Islet precursor cell (in vitro differentiated cells): ENCODE results near the gene MOB3B.
A peak's percentile ranks its signal among the peaks of the same experiment; 100 is the strongest.

Experiments used
- DNase-seq: peaks from one replicate; pipeline ENCODE4 v3.0.0-alpha.2; 2018

Gene MOB3B

DNA sequence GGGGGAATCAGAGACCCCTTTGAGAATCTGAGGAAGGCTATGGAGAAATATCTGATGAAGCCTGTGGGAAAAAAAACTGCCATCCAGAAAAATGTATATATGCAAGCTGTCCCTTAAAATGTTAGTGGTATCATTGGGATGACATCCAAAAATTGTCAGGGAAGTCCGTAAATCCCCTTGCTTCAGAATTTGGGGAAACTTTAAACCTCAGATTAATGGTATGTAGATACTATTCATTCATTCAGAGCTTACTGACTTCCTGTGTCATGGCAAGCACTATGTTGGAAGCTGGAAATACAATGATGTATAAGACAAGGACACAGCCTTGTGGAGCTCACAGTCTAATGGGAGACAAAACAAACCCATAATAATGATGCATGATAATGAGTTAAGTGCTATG lies 10.9 kb upstream of the MOB3B start:
- no peak for DNase-seq

DNA sequence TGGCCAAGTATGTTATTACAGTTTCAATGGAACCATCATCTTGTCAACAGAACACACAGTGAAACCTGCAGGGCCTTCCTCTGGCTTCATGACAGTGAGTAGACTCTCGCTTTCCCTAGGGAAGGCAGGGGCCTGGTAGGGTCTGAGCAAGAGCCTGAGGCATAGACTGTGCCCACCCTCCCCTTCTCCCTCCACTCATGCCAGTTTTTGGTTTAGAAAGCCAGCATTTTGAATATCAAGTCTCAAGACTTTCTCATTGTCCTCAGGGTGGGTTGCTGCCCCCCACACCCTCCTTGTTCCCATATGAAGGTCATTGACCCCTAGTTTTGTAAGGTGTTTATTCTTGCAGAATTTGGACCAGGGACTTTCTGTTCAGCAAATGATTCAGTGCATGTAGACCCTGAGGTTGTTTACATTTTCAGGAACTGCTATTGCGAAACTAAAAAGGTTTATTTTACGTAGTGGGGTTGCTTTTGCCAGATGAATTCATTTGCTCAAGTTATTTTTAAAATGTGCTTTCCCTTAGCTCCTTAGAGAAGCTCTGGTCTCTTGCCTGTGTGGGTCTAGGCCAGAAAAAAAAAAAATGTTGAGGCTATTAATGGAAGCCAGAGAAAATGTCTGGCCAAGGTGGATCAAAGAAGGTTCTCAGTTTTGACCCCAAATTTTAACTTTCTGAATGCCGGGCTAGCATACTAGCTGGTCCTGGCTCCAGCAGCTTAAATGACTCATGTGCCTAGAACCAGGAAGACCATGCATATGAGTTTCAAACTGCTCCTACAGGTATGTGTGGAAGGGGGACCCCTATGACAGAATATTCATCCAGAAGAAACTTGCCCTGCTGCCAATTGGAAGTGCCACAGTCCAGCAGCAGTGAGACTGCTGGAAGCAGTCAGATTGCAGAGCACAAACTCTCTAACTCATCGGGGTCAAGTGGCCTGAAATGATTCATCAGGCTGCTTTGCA lies 10.1 kb upstream of the MOB3B start:
- DNase-seq, result no peak

DNA sequence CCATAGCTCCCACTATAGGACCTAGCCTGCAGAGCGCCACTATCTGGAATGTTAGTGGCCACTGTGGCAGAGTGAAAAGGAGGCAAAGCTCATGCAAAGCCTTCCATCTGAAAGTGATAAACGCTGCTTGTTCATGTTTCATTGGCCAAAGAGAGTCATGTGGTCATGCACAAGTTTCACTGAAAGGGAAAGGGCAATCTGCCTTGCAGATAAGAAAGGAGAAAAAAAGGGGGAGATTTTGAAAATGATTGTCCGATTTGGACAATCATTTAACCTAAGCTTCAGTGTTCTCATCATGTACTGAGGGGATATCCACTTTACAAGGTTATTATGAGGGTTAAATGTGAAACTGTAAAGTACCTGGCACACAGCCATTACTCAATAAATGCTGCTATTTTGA lies 9.0 kb upstream of the MOB3B start:
- no peak for DNase-seq

DNA sequence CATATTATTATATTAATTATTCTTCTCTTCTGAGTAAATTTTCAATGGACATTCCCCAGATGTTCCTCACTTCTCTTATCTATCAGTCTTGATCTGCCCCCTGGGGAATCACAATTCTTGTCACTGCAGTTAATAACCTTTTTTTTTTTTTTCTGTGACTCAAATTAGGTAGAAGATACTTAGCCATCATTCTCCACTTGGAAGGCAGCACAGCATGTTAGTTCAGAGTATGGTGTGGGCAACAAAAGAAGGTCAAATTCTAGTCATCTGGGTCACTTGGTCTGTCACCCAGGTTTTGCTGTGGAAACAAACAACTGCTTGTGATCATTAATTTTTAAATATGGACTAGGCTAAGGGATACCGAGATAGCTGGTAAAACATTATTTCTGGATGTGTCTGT lies 8.1 kb upstream of the MOB3B start:
- no peak for DNase-seq

DNA sequence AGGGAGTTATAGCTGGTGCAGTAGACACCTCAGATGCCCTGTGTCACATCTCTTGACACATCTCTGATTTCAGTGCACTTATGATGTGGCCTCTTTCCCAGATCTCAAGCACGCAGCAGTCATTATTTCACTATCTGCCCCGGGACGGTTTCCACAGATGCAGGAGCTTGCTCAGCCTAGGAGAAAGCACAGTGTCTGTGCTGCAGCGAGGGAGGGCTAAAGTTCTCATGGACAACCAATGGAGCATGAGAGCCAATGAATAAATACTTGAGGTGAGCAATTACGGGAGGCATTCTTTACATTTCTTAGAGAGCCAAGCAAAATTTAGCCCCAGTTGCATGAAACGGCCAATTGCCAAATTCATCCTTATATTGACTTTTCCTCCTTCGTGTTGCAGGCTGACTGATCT lies 7.4 kb upstream of the MOB3B start:
- peak; percentile 60 for DNase-seq

DNA sequence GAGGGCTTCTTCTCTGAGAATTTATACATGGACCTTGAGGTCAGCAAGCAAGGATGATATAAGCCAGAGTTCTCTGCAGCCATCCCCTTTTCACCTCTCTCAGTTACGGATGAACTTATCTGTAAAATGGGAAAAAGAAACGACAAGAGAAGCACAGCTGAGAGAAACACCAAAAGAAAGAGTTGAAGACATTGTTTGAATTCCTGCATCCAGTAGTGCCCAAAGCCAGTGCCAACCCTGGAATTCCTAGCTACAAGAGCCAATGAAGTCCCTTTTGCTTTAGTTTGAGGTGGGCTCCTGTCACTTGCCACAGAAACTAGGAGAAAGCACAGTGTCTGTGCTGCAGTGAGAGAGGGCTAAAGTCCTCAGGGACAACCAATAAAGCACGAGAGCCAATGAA lies 6.6 kb upstream of the MOB3B start:
- no peak for DNase-seq

DNA sequence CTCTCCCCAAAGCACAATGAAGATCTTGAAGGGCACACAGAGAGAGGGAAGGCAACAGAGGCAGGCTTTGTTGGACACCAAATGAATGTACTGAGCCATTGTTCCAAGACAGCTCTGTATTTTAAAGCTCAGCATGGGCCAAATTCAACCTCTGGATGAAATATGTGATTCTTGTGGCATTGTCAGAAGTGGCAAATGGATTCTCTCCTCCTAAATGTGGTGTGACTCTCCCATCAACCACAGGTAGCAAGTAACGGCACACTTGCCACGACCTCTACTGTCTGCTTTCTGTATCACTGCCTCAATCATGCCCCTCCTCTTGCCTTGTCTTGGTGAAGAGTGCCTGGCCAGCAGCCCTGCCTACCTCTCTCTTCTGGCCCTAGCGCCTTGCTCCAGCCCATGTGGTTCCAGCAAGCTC lies 6.1 kb upstream of the MOB3B start:
- peak; percentile 74 for DNase-seq

DNA sequence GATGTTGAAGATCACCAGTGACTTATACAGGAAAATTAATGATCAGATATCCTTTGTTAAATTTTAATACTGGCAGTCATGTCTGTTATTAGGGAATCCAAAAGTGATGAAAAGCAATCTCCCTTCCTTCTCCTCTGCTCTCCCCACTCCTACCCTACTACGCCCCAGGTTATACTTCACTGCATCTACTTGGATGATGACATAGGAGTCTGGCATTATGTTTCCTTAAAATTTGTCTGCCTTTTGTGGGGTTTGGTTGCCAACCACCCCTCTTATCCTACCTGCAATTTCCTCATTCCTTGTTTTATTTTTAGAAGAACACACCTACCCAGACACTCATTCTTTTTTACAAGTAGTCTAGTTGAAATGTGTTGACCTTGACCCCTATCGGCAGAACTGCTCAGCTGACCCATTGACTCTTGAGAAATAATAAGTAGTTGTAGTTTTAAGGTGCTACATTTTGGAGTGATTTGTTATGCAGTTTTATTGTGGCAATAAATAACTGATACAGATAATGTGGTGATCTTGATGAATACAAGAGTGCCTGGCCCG lies 5.1 kb upstream of the MOB3B start:
- DNase-seq, result no peak

DNA sequence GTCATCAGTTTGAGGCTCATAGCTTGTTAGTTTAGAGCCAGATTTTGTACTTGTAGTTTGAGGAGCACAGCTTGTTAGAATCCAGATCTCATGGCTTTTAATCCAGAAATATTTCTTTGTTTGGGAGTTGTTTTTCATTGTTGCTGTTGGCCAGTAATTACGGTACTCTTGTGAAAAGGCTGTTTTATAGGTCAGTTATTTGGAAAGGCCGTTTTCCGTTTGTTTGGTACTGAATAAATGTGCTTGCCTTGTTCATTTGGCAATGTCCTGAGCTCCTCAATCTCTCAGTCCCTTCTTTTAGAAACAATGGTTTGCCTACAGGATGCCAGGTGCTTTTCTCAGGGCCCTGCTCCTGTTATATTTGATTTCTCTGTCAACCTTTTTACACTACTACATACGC lies 4.5 kb upstream of the MOB3B start:
- DNase-seq, result no peak

DNA sequence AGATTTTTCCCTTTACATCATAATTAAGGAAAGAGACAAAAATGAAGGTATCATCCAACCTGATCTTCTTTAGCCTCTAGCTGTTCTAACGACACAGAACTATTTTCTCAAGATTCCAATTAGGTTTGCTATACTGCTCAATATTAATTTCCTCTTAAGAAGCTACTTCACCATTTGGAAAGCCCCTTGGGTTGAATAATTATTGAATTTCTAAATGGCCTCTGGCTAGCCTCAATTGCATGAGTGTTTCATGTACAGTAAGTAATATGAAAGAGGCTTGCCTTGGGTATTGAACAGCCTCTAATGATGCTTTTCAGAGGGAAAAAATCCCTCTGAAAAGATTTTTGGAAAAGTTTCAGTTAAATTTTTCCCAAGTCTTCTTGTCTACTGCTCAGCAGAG lies 3.7 kb upstream of the MOB3B start:
- DNase-seq, result no peak

DNA sequence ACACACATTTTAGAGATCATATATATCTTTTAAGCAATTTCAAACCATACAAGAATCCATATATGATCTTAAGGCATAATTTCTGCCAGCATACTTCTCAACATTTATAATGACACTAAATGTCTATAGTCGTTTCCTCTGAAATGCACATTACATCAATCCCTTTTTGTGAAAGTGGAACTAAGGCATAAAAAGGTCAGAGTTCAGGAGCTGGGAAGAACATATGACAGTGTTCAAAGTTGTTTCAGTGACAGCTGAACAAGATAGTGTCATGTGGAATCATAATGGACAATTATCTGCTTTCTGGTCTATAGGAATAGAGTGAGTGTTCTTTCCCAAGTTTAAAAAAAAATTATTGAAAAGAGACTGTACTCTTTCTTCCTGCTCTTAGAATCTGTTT lies 2.4 kb upstream of the MOB3B start:
- no peak for DNase-seq

DNA sequence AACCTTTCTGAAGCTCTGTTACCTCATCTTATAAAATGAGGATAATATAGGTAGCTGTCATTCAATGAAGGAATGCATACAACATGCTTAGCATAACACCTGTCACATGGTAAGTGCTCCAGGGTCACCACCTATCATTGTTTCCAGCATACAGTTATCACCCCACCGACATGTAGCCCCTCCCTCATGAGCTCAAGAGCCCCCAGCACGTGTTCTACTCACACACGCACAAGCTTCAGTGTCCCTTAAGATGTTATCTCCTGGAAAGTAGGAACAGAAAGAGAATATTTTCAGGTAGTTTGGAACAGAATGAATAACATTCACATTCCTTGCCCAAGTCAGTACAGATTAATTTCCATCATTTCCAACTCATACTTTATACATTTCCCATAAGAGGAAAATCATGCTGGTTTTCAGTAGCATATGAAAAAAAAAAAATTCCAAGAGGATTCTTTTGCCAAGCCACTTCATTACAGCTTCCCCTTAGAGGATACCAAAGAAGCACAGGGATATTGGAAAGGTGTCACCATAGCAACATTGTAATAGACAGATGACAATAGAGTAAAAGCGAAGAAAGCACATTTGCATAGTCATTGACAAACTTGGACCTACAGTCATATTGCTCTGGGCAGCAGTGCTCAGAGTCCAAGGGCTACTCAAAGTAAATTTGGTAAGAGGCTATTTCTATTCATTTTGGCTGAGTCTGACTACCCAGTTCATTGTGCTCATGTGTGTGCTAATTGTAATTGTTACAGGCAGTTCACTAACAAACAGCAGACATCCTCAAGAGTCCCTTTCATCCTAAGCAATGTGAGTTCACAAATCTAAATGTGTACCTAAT lies 1.5 kb upstream of the MOB3B start:
- DNase-seq, result no peak

DNA sequence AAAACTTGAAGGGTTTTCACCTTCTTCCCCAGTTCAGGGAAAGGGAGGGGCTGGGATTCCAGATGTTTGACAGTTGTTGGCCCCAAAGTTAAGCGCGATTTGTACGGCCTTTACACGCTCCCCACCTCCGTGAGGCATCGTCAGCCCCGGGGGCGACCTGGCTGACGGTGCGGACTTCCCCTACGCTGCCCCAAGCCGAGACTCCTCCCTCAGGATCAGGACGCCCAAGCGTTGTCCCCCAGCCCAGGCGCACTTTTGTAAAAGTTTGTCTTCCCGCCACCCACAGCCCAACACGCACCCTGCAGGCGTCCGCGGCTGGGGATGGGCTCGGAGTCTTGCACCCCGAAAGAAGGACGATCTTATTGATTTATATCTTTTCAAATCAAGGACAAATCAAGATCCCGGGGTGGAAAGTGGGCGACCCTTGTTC lies 713 bp downstream of the MOB3B start:
- DNase-seq, result peak; percentile 85

DNA sequence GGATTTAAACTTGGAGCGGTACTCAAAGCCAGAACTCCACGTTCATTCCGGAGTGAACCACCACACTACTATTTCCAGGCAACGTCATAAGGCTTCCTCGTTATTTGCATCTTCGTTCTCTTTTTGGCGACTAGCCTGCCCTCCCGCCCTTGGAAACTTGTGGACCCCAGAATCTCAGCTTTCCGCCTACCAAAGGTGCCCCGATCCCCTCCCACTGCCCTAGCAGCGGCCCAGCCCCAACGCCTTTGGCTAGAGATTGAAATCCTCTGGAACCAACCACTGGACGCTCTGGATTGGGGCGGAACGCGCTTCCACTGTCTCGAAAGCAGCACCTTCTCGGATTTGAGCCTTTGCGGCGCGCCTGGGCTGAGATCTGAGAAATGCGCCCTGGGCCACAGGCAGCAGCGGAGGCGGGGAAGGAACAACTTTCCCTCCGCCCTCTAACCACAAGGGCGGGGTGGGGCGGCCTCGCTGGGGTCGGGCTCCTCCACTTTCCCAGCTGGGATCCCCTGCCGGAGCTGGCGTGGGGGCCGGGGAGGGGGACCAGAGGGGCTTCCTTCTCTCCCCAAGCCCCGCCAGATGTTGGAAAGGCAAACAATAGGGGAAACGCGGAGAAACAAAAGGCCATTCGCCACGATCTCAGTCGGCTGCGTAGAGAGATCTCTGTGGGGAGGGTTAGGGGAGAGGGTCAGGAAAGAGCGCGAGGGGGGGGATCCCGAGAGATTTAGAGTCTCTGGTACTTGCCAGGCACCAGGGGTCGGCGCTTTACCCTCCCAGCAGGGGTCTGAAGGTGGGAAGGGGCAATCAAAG lies 1.3 kb downstream of the MOB3B start:
- peak; percentile 96 for DNase-seq

DNA sequence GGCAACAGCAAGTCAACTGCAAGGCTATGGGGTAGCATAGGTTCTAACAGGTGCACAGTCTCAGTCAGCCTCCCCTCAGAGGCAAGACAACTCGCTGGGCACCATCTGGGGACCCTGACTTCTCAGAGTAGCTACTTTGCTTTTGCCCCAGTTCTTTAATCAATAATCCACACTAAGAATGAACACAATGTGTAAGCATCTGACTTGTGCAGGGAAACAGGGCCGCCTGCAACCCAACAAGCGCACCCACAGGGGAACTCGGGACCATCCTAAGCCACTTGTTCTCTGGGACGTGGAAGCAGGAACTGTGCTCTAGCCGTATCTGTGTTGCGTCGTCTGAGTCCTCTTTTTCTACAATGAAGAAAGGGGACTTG lies 1.9 kb downstream of the MOB3B start:
- DNase-seq, result no peak

DNA sequence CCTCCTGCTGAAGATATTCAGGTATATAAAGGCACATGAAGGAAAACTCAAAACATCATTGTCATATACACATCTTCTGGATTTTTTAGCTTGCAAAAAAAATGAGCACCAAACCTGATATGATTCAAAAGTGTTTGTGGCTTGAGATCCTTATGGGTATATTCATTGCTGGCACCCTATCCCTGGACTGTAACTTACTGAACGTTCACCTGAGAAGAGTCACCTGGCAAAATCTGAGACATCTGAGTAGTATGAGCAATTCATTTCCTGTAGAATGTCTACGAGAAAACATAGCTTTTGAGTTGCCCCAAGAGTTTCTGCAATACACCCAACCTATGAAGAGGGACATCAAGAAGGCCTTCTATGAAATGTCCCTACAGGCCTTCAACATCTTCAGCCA lies 5.4 kb downstream of the MOB3B start, which contains the start of gene IFNK:
Gene IFNK (plus strand): TSS at position 55 of the 400 bp plus-strand sequence. CDS start 47 bp downstream, at position 102.
- no peak for DNase-seq

DNA sequence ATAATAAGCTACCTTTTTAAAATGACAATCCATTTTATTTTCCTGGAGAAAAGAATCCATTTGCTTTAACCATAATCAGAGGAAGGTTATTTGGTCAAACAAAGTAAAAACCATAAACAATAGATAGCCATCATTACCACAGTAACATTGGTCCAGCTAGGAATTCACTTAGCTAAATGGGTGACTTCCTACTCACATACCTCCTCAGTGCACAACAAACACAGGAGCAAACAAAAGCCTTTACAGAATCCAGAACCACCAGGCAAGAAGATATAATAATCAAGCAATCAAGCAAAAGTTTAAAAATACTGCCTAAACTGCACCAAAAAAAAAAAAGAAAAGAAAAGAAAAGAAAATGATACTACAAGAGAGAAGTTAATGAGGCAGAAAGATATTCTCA lies 6.5 kb downstream of the MOB3B start:
- no peak for DNase-seq

DNA sequence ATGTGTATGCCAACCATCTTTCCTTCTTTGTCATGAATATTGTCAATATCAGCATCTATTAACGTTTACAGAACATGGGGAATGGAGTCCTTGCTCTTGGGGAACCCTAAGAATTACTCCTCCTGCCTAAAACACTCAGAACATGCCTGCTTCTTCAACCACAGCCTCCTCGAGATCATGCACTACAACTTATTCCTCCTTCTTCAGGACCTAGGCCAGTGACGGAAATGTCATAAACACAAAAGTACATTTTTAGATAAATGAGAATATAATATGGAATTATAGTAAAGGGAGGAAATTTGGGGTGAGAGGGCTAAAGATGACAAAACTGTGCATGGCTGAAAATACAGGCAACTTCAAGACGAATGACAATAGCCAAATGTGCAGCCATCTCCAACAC lies 8.6 kb downstream of the MOB3B start:
- DNase-seq, result no peak

DNA sequence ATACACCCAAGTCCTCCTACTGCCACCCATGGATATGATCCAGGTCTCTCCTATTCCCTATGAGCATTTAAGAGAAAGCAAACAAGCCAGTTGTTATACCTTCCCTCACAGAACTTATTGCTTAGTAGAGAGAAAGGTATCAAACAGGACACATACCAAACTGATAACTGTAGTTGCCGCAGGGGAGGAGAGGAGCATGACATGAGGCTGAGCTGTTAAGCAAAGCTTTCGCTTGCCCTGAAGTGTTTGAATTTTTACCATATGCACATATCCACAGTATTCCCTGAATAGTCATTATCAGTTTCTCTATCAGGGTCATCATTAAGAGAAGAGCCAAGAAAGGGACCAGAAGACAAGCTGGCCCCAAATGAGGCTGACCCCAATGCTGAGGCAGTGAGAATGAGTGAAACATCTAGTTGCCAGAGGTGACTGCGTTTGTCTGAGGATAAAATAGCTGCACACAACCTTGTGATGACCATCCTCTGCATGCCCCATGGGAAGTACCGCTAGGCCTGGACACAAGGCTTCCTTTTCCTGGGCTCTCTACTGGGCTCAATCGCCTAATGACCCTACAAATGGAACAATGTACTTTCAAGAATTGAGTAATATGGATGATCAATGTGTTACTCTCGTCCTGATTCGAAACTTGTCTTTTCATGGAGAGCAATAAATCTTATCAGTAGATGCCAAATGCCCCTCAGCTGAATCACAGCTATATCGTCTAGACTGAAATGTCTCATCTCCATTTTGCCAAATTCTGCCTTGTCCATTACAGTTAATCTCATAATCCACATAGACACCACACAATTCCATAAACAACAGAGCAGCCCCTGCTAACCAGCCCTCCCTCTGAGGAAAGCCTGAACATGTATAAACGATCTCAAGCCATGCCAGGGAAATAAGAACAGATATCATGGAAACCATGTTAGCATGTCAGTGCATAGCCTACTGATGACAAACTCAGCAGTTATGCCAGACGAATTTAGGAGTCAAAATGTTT lies 9.8 kb downstream of the MOB3B start:
- DNase-seq, result peak; percentile 77

DNA sequence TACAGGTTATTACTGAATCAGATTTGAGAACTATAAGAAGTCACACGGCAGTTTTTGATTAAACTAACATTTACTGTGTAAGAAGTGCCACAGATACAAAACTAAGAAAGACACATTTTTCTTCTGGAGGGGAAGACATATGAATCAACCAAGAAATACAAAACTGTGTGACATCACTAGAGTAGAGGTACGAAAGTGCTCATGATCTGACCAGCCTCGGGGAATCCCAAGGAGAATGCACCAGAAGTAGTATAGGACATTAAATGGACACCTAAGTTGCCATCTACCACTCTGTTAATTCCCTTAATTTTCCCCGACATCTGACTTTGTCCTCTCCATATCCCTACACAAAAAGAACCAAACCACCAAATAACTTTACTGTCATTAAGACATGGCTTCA lies 10.8 kb downstream of the MOB3B start:
- no peak for DNase-seq

DNA sequence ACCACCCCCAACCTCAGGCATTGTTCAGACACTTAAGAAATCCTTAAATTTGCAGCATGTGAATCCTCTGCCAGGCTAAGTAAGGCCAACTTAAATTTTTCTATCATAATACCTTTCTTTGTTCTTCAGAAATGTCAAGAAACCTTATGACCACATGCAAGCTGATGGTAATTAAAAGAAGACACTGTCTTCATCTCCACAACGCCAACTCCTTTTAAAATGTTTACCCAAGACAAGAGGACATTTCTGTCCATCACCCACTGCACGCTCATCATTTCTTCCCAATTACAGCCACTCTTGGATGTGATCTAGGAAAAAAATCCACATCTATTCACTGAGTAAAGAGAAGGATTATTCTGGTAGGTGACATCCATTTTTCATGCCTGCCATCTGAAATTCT lies 11.6 kb downstream of the MOB3B start:
- no peak for DNase-seq
